GM10248 (cell line): ENCODE measurements around the gene VWF.

Experiments used
- CTCF ChIA-PET: fragments of 300-600 bp; sonication (Branson Sonifier 250); formaldehyde crosslinking; extraction: SDS; loops from one replicate; lab custom pipeline; 2021; ENCODE audit warnings: antibody characterized with exemption; lab: Yijun Ruan, JAX
- POLR2A ChIA-PET: fragments of 350-650 bp; sonication (Branson Sonifier 250); formaldehyde crosslinking; extraction: SDS; loops from one replicate; lab custom pipeline; 2020; ENCODE audit warnings: antibody characterized with exemption; lab: Yijun Ruan, JAX
- DNase-seq: peaks from one replicate; pipeline ENCODE4 v3.0.0; 2012; ENCODE audit errors: extremely low spot score
- CTCF ChIP-seq: IDR thresholded peaks from 2 replicates; pipeline ENCODE4 v1.5.1; 2012; ENCODE audit warnings: mild to moderate bottlenecking, low read depth; ENCODE audit errors: extremely low read depth, missing control alignments, control extremely low read depth

VWF gene

GRCh38 chr12:6056406-6057240 lies 67.8 kb downstream of the VWF start:
- ChIA-PET CTCF (no interaction called here), POLR2A (no interaction called here)
- DNase-seq: no peak
- TF ChIP-seq CTCF: peak; percentile 8

GRCh38 chr12:6053541-6053940 lies 70.9 kb downstream of the VWF start:
- ChIA-PET POLR2A (no interaction called here), CTCF (interaction anchor here (1.3 to 3.8 kb wide), 6 partner anchors 12 to 252 kb away, joined by 3 to 31 read pairs (median 6); no protein-coding TSS in a partner anchor)
- no peak for DNase-seq
- no peak for TF ChIP-seq CTCF

DNA sequence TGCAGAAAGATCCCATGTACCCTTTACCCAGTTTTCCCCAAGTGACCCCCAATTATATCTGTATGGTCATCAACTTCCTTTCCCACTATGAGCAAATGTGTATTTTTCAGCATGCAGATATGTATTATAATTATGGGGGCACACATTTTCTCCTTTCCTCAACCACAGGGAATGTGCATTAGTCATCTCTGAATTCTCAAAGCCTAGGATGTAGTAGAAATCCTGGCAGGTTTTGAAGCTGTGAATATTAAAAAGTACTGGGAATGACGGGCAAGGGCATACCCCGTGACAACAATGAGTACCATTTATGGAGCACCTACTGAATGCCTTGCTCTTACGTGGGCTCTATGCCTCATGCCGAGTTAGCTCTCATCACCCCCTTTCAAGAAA lies 71.5 kb downstream of the VWF start:
- POLR2A ChIA-PET: no interaction called here
- CTCF ChIA-PET: interaction anchor here (1.4 to 3.8 kb wide), 4 partner anchors 15 to 252 kb away, joined by 3 to 31 read pairs (median 7); no protein-coding TSS in a partner anchor
- no peak for TF ChIP-seq CTCF
- no peak for DNase-seq

DNA sequence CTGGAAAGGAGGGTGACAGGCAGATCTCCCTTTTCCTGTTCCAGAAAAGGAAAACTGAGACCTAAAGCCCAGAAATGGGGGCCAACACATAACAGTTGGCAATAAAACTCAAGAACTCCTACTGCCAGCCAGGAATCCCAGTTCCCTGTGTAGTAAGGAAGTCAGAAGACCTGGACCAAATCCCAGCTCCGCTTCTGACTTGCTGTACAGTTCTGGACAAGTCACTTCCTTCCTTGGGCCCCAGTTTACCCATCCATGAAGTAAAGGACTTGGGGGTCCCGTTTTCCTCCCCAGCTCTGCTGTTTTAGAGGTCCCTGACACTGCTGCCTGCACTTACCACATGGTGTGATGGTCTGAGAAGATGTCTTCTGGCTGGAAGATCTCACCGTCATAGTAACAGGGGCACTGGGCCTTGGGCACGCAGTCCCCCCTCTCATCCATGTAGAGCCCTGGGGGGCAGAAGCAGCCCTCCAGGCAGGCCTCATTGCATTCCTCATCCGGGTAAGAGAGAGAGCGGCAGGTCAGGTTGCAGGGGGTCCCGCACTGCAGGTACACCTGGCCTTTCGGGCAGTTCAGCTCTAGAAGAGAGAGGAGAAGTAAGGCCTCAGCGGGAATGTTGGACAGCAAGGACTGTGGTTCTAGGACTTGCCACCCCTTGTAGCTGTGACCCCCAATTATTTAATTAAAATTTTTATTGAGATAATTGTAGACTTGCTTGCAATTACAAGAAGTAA lies 72.1 kb downstream of the VWF start:
- no peak for DNase-seq
- TF ChIP-seq CTCF: no peak
- POLR2A ChIA-PET: no interaction called here
- CTCF ChIA-PET: interaction anchor here (1.4 to 3.8 kb wide), 3 partner anchors 14 to 64 kb away, joined by 6 to 31 read pairs (median 8); no protein-coding TSS in a partner anchor

DNA sequence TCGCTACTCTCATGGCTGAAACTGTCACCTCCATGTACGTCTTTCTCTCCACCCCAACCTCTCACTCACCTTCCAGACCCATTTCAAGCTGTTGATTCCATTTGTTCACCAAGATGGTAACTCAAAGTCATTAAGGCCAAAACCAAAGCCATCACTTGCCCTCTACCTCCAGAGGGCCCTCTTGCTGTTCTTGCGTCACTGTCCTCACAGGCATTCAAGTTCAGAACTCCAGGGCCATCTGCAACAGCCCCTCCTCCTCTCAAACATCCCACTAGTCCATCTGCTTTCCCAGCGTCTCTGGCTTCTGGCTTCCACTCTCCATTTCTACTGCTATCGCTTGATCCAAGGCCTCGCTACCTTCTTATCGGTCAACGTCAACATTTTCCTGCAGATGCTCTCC lies 74.5 kb downstream of the VWF start:
- DNase-seq: no peak
- TF ChIP-seq CTCF: no peak
- CTCF ChIA-PET: no interaction called here

GRCh38 chr12:6049587-6049986 lies 74.9 kb downstream of the VWF start:
- DNase-seq: no peak
- ChIA-PET CTCF (interaction anchor here (2.0 kb wide), 1 partner anchor 12 kb away, joined by 7 read pairs; no protein-coding TSS in a partner anchor), POLR2A (no interaction called here)
- TF ChIP-seq CTCF: no peak

More for the DNA sequence above, 74.5 kb downstream of the VWF start:
- POLR2A ChIA-PET: no interaction called here
